Kasumi-1 (cell line): Measurements from ENCODE around the gene DEFB128.
"Not testable (repeated sequence)": the region's sequence is repeated elsewhere in the genome, so short reads cannot be mapped to it uniquely, and the experiment has no call there.

Source experiments
- DNase-seq, 2 experiments: peaks; one replicate each; lab custom pipeline; 2025; lab: John Stamatoyannopoulos, UW

The DEFB128 gene

DNA sequence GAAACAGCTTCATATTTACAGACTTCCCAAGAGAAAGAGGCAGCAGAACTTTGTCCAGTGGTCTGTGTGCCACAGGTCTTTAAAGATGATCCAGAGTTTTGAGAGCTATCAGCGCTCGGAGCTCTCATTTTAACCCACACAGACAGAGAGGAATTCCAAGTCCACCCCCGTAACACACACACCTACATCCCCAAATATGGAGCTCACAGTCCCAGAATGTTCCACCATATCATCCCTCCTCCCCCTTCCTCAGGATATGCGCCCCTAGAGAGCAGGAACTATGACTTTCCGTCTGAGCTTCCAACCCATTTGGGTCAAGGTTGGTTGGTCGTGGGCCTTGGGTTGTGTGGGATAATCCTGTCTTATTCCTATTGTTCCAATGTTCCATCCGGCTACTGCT, at the start of gene DEFB128:
TSS of gene DEFB128 (minus strand) at position 101 of the 400 bp plus-strand sequence. CDS start at position 13, 88 bp downstream.
- DNase-seq, result no peak

DNA sequence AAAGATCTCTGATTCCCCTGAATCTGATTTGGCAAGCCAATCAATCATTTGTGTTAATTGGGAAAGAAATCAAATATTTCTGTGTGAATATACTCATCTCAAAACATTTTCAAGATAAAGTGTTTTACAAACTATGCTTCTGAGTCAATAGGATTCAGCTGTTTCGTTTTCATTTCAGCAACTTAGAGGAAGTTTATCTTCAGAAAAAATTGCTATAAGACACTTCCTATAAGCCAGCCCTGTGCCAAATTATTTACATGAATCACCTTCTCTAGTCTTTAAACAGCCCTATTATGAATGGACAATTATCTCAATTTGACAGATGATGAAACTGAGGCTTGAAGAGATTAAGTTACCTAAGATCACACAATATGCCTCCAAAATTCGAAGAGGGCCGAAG, 48.4 kb upstream of the DEFB128 start:
- DNase-seq, result peak in 1 of 2 experiments; percentile 9

DNA sequence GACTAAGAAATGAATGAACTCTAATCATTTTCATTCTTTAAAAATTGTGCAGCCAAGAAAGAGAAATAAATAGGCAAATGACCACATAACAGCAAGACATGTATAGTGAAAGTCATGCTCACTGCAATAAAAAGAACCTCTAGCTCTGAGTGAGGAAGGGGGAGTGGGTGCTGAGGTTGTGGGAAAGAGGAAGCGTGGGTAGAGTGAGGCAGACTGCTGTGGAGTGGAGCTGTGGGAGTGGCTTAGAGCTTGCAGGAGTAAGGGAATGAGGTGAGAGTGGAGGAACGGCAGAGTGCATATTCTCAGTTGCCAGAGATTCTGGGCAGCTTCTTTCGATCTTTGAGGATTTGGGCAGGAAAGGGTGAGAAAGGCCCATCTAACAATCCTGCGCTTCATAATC, 48.0 kb upstream of the DEFB128 start:
- DNase-seq, result peak; percentile 28 to 46

DNA sequence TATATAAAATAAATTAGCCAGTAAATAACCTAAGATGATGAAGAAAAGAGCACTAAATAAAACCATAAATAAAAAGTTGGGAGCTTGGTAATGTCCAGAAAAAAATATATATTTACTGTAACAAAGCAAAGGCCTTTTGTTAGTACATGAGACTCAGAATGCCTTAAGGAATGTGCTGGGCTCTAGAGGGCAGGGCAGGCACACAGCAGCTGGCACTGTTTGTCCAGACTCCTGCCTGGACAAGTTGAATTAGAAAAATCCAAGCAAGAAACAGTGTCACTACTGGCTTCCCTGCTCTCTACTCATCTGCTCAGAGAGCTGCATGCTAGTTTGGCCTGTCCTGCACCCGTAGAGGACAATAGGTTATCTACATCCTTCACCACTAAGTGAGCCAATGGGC, 46.4 kb upstream of the DEFB128 start:
- DNase-seq, result no peak

DNA sequence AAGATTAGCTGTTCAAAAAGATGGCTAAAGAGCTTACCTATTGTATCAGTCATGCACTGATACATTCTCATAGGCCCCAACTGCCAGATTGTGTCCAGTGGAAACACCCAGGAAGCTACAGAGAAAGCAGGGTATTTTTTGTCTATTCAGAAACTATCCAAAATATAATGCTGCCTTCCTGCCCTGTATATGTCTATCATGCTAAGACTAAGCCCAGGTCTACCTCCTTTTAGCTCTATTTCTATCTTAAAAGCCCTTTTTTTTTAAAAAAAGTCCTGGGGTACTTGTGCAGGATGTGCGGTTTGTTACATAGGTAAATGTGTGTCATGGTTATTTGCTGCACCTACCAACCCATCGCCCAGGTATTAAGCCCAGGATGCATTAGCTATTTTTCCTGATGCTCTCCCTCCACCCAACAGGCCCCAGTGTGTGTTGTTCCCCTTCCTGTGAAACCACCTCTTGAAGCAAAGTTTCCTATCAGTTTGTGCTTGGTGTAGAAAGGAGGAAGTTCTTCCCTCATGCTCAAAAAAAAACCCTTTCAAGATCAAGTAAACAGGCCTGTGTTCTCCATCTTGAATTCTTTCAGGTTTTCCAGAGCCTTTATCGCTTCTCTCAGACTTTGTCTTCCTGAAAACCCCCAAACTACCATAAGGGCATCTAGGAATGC, 38.1 kb upstream of the DEFB128 start:
- peak; percentile 66 to 69 for DNase-seq

DNA sequence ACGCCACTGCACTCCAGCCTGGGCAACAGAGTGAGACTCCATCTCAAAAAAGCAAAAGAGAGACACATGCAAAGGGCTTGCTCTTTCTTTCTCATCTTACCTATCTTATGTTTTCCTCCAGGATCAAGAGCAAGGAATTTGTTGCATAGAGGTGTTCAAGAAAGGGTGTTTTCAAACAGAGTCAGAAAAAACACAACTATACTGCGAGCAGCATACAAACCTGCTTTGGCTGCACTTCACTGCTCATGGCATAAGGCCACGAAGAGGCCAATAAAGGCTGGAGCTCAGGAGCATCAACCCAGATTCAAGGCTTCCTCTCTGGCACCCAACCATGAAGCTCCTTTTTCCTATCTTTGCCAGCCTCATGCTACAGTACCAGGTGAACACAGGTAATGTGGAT, 37.4 kb upstream of the DEFB128 start, which contains the start of gene DEFB129:
TSS of gene DEFB129 (plus strand) at position 301 of the 400 bp plus-strand sequence. CDS start at position 332, 31 bp downstream.
- no peak for DNase-seq

DNA sequence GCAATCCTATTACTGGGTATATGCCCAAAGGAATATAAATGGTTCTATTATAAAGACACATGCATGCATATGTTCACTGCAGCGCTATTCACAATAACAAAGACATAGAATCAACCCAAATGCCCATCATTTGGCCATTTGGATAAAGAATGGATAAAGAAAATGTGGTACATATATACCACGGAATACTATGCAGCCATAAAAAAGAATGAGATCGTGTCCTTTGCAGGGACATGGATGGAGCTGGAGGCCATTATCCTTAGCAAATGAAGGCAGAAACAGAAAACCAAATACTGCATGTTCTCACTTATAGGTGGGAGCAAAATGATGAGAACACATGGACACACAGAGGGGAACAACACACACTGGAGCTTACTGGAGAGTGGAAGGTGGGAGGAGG, 36.4 kb upstream of the DEFB128 start:
- DNase-seq, result not testable (repeated sequence)

DNA sequence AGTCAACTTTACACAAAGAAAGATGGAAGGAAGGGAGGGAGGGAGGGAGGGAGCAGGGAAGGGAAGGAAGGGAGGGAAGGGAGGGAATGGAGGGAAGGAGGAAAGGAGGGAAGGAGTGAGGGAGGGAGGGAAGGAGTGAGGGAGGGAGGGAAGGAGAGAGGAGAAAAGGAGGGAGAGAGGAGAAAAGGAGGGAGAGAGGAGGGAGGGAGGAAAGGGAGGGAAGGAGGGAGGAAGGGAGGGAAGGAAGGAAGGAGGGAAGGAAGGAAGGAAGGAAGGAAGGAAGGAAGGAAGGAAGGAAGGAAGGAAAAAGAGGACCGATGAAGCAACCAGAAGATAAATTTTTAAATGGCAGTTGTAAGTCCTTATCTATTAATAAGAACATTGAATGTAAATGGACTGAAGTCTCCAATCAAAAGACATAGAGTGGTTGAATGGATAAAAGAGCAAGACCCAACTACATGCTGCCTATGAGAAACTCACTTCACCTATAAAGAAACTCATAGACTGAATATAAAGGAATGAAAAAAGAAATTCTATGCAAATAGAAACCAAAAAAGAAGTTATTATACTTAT, 31.8 kb upstream of the DEFB128 start:
- no peak for DNase-seq

DNA sequence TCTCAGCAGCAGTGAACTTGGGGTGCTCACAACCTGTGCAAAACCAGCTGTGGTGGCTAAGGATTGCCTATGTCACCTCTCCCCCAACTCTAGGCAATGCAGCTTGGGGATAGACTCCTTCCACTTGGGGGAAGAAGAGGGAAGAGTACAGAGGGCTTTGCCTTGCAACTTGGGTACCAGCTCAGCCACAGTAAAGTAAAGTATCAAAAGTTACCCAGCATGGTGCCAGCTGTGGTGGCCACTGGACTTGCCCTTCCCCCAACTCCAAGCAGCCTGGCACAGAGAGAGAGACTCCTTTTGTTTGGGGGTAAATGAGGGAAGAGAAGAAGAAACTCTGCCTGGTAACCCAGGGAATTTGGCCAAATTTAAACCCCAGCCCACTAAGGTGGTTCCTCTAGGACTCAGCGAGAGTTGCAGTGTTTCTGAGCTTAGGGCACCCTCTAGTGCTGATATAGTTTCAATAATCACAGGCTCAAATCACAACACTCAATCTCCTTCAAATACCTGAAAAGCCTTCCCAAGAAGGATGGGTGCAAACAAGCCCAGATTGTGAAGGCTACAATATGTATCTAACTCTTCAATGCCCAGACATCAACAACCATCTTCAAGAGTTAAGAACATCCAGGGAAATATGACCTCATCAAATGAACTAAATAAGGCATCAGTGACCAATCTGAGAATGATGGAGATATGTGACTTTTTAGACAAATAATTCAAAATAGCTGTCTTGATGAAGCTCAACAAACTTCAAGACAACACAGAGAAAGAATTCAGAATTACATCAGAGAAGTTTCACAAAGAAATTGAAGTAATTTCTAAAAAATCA, 30.0 kb upstream of the DEFB128 start:
- peak; percentile 48 to 73 for DNase-seq

DNA sequence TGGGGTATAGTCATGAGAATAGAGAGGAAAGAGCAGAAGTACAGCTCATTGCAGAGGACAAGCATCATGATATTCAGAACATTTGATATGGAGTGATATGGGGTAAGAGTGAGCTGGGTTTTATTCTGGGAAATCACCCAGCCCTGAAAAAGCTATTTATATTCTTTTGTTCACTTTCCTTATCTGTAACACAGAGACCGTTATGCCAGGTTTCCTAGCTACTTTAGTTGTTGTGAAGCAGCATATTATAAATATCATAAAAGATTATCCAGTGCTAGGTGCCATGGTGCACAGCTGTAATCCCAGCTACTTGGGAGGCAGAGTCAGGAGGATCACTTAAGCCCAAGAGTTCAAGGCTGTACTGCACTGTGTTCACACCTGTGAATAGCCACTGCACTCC, 27.8 kb upstream of the DEFB128 start:
- no peak for DNase-seq

DNA sequence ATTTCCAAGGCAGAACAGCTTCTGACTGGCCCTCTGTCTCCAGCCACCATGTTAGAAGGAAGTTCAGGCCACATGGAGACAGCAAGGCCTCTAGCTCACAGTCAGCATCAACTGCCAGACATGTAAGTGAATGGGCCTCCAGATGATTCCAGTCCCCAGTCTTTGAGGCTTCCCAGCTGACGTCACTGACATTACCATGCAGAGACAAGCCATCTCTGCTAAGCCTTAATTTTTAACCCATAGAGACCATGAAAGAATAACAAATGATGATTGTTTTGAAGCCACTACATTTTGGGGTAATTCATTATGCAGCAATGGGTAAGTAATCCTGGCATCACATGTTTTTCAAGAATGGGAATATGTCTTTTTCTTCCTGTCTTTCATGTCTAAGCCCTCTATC, 26.3 kb upstream of the DEFB128 start:
- no peak for DNase-seq

DNA sequence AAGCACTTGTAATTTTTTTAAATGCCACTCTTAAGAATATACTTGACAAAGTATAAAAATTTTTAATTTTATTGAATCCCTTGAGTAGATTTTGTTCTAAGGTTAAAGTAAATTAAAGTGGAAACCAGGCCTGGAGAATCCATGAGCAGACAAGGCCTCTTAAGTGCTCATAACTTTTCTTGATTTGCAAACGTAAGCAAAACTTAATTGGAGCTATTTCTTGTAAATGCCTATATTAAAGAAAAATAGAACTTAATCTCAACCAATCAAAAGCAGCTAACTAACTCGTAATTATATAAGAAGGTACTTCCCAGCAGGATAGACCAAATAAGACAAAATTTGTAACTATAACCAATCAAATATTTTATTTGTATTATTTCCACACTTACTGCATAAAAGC, 24.9 kb upstream of the DEFB128 start:
- no peak for DNase-seq

DNA sequence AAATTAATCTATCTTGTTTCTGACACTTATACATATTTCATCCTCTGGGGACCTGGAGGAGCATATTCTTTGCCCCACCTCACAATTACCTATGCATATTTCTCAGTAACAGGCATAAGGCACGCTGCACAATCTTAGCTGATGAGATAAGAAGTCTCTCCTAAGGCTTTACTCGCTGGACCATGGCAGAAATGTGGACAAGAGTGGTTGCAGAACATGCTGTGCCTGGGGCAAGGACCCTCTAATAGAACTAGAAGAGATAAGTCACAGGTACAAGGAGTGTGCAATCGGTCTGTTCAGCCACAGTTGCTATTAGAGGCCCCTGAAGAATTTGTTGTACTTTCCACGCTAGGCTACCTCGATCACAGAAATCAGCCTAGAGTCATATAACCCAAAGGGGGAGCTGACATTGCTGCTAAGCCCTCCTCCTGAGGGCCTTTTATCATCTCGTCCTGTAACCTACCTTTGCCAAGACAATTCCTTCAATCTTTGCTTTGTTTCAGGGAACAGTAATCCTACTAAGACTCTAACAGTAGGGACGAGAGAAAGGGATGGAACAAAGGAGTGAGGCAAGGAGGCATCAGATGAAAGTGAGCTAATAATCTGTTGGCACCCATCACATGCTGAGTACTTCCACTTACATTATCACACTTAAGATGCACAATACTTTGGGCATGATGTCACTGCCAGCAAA, 21.4 kb upstream of the DEFB128 start:
- DNase-seq, result no peak

DNA sequence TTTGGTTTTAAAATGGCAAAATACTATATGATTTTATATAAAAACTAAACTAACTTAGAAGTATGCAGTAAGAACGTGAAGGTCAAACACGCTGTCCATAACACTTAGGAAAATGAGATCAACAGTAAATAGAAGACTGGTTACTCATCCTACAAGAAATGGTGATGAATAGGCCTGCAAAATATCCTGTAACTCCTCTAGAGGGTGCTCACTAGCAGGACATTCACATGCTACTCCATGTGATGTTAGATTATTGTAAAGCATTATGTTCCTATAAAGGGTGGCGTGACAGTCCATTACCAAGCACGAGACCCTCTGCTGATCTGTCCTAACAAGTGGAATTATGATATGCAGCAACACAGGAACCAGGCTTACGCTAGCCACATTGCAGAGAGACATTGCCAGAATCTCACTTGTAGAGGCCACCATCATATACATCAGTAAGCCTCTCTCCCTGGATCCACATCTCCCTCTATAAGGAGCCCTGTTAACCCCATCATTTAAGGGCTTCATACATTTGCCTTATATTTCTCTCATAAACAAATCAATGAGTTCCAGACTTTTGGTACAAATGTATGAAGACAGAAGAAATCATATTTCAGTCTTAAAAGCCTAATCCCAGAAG, 19.5 kb upstream of the DEFB128 start:
- DNase-seq, result peak; percentile 87 to 91

DNA sequence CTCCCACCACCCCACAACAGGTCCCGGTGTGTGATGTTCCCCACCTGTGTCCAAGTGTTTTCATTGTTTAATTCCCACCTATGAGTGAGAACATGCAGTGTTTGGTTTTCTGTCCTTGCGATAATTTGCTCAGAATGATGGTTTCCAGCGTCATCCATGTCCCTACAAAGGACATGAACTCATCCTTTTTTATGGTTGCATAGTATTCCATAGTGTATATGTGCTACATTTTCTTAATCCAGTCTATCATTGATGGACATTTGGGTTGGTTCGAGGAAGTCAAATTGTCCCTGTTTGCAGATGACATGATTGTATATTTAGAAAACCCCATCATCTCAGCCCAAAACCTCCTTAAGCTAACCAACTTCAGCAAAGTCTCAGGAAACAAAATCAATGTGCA, 14.1 kb upstream of the DEFB128 start:
- DNase-seq, result not testable (repeated sequence)

DNA sequence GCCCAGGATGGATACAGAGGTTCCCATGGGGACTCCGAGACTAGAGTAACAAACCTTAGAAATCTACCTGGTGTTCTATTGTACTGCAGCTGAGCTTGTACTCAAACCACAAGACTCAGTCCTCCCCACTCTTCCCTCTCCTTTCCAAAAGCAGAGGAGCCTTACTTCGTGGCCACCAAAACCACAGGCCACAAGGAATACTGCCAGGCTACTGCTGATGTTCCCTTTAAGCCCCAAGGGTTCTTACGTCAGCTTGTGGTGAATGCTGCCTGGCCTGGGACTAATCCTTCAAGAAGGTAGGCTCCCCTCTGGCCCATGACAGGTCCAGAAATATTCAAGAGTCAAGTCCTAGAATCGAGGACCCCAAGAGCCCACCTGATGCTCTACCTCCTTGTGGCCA, 10.5 kb upstream of the DEFB128 start:
- DNase-seq, result no peak

DNA sequence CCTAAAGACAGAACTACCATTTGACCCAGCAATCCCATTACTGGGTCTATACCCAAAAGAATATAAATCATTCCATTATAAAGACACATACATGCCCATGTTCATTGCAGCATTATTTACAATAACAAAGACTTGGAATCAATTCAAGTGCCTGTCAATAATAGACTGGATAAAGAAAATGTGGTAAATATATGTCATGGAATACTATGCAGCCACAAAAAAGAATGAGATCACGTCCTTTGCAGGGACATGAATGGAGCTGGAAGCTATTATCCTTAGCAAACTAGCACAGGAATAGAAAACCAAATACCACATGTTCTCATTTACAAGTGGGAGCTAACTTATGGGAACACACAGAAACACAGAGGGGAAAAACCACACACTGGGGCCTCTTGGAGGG, 8.7 kb upstream of the DEFB128 start:
- no peak for DNase-seq

DNA sequence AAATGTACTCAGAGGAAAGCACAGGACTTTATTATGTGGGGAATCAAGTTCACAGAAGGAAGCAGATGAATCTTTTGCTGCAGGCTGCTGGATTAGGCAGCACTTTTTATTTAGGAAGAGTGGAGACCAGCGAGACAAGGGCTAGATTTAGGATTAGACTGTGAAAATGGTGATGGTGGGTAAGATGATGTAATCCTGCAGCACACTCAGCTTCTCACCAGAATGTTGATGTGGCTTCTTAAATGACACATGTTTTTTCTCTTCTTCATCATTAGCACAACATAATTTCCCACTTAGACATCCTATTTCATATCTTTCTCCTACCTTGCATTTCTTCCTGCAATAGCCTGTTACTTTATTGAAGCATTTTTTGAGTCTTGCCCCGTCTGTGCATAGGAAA, 1.8 kb downstream of the DEFB128 start:
- no peak for DNase-seq

DNA sequence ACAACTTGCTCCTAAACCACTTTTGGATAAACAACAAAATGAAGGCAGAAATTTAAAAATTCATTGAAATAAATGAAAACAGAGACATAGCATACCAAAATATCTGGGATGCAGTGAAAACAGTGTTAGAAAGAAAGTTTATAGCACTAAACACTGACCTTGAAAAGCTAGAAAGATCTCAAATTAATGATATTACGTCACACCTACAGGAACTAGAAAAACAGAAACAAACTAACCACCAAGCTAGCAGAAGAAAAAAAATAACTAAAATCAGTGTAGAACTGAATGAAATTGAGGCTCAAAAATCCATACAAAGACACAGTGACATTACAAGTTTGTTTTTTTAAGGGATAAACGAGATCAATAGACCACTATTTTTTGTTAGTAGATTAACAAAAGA, 5.2 kb downstream of the DEFB128 start:
- no peak for DNase-seq

DNA sequence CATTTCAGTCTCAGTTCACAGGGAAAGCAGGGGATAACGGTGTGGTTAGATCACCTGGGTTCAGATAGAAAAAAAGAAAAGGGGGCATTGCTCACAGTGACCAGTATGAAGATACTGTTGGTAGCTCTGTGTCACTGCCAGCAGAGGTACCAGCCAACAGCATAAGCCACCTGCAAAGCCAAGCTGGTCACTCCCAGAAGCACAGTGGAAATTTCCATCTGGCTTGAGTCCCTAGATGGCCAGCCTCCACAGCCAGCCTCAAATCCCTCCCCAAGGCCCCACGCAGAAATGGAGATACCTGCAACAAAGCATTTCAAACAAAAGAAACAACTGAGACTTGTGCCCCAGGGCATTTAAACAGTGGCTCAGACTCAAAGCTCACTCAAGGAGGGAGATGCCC, 20.6 kb downstream of the DEFB128 start:
- no peak for DNase-seq

DNA sequence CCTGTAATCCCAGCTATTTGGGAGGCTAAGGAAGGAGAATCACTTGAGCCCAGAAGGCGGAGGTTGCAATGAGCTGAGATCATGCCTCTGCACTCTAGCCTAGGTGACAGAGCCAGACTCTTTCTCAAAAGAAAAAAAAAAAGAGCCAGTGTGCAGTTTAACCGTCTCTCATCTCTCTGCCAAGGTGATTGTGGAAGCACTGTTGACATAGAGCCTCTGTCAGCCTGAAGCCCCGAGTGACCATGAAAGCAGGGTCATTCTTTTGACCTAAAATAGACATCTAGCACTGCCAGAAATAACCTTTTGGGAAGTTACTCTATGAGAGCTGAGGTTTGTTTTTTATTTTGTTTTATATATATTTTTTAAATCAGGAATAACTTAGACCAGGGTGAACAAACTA, 24.9 kb downstream of the DEFB128 start:
- no peak for DNase-seq

DNA sequence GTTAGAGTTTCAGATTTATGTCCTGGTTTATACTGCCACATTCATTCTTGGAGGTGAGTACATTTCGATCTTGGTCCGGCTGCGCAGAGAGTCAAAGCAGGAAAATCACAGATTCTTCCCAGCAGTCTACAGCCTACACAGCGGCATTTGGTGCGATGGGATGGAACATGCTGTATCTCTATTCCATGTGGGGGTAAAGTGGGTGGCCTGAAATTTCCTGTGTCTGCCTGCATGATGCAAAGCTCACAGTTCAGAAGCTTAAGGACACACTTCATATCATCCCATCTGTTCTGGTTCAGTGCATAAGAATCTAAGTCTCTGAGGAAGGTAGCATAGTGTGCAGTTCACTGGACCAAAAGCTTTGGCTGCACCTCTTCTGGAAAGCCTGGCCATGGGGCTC, 32.4 kb downstream of the DEFB128 start, which contains the start of gene DEFB127:
TSS of gene DEFB127 (plus strand) at position 301 of the 400 bp plus-strand sequence. CDS start at position 392, 91 bp downstream.
- no peak for DNase-seq
